BE2C (cell line): ENCODE data around the gene CUTA.
"Not testable (repeated sequence)": the region's sequence is repeated elsewhere in the genome, so short reads cannot be mapped to it uniquely, and the experiment has no call there.

Source experiments
- DNase-seq: peaks from one replicate; pipeline ENCODE4 v3.0.0-alpha.2; 2020
- H3K27me3 ChIP-seq: fragments of 250-450 bp; sonication (Bioruptor Pico); 2 replicates; pipeline ENCODE4 v1.5.1; 2020; ENCODE audit warnings: mild to moderate bottlenecking
- H3K36me3 ChIP-seq: fragments of 250-450 bp; sonication (Bioruptor Pico); 2 replicates; pipeline ENCODE4 v1.5.1; 2020; ENCODE audit warnings: mild to moderate bottlenecking
- H3K4me1 ChIP-seq: fragments of 250-450 bp; sonication (Bioruptor Pico); 2 replicates; pipeline ENCODE4 v1.5.1; 2020
- H3K4me3 ChIP-seq: 2 replicates; pipeline ENCODE4 v1.5.1; 2011; ENCODE audit warnings: low read depth, low read length
- H3K9me3 ChIP-seq: fragments of 250-450 bp; sonication (Bioruptor Pico); 2 replicates; pipeline ENCODE4 v1.5.1; 2020
- CTCF ChIP-seq: IDR thresholded peaks from 2 replicates; pipeline ENCODE4 v1.5.1; 2012; ENCODE audit warnings: mild to moderate bottlenecking, low read depth, low read length

CUTA gene

GRCh38 chr6:33383427-33384185 is 34.3 kb downstream of the CUTA start:
- DNase-seq = no peak
- no peak overlapping the region for H3K4me3 ChIP-seq
- no peaks in the 10 kb centered on the region for H3K9me3 ChIP-seq
- no peaks in the 10 kb centered on the region for H3K4me1 ChIP-seq
- H3K36me3 ChIP-seq = no peaks in the 10 kb centered on the region
- no peaks in the 10 kb centered on the region for H3K27me3 ChIP-seq
- no peak for TF ChIP-seq CTCF

- Histone ChIP-seq H3K36me3 (no peaks in the 10 kb centered on the region), H3K4me3 (no peak overlapping the region), H3K27me3 (no peaks in the 10 kb centered on the region), H3K9me3 (no peaks in the 10 kb centered on the region), H3K4me1 (no peaks in the 10 kb centered on the region)
- TF ChIP-seq CTCF = no peak
- DNase-seq = no peak
These were observed 37.5 kb downstream of the CUTA start for GRCh38 chr6:33380272-33380981.

DNA sequence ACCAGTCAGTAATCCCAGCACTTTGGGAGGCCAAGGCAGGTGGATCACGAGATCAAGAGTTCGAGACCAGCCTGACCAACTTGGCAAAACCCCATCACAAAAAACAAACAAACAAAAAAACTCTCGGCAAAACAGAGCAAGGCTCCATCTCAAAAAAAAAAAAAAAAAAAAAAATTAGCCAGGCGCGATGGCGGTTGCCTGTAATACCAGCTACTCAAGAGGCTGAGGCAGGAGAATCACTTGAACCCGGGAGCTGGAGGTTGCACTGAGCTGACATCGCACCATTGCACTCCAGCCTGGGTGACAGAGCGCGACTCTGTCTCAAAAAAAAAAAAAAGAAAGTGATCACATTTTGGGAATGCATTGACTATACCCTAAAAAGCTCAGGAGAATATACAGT is 38.7 kb downstream of the CUTA start:
- not testable (repeated sequence) for H3K4me3 ChIP-seq, H3K36me3 ChIP-seq, H3K4me1 ChIP-seq, H3K9me3 ChIP-seq, H3K27me3 ChIP-seq, DNase-seq

DNA sequence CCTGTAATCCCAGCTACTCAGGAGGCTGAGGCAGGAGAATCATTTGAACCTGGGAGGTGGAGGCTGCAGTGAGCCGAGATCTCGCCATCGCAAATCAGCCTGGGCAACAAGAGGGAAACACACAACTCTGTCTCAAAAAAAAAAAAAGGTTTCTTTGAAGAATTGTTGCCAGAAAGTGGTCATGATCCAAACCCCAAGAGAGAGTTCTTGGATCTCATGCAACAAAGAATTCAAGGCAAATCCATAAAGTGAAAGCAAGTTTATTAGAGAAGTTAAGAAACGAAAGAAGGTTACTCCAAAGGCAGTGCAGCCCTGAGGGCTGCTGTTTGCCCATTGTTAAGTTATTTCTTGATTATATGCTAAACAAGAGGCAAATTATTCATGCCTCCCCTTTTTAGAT is 40.7 kb downstream of the CUTA start:
- Histone ChIP-seq H3K4me3 (no peak overlapping the region), H3K9me3 (no peaks in the 10 kb centered on the region), H3K36me3 (no peaks in the 10 kb centered on the region), H3K4me1 (no peaks in the 10 kb centered on the region), H3K27me3 (no peaks in the 10 kb centered on the region)
- DNase-seq = no peak
- no peak for TF ChIP-seq CTCF

DNA sequence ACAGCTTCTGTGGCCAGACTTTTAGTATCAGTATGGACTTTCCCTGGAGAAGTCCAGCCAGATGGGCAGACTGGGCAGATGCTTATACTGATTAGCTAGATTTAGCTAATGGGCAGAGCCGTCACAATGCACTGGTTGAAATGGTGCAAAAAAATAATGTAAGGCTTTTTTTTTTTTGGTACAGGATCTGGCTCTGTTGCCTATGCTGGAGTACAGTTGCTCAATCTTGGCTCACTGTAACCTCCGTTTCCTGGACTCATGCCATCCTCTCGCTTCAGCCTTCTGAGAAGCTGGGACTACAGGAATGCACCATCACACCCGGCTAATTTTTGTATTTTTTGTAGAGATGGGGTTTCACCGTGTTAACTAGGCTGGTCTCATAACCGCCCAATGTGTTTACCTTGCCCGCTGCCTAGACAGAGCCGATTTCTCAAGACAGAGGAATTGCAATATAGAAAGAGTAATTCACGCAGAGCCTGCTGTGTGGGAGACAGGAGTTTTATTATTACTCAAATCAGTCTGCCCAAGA is 42.7 kb downstream of the CUTA start:
- Histone ChIP-seq H3K4me3 (no peak overlapping the region), H3K4me1 (no peaks in the 10 kb centered on the region), H3K27me3 (no peaks in the 10 kb centered on the region), H3K36me3 (no peaks in the 10 kb centered on the region), H3K9me3 (no peaks in the 10 kb centered on the region)
- DNase-seq = no peak
- no peak for TF ChIP-seq CTCF

DNA sequence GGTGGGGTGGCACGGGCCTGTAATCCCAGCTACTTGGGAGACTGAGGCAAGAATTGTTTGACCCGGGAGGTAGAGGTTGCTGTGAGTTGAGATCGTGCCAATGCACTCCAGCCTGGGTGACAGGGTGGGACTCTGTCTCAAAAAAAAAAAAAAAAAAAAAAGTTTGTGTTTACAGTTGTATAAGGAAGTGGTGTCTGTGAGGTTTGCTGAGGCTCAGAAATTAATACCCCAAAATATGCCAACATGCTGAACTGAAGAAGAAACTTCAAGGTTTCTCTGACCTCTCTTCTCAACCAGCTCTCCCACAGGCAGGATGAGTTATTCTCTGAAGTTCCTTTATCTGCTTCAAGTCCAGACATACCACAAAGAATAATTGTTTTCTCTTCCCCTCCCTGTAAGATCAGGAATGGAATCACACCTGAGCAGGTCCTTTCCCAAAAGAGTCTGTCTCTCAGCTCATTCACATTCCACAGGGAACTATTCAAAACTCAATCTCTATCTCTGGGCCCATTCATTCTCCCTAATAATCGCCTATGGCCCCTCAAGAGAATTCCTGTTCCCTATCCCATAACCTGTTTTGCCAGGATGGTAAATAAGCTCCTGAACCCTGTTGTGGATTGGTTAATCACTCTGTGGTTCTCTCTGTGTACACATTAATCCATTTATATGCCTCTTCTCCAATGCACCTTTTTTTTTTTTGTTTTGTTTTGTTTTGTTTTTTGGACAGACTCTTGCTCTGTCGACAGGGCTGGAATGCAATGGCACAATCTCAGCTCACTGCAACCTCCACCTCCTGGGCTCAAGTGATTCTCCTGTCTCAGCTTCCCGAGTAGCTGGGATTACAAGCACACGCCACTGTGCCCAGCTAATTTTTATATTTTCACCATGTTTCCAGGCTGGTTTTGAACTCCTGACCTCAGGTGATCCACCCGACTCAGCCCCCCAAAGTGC is 43.7 kb downstream of the CUTA start:
- DNase-seq = no peak
- TF ChIP-seq CTCF = no peak
- no peak overlapping the region for H3K4me3 ChIP-seq
- no peaks in the 10 kb centered on the region for H3K4me1 ChIP-seq
- H3K27me3 ChIP-seq = no peaks in the 10 kb centered on the region
- H3K36me3 ChIP-seq = no peaks in the 10 kb centered on the region
- no peaks in the 10 kb centered on the region for H3K9me3 ChIP-seq
